Gastrocnemius medialis (tissue), 4 donors: Measurements from ENCODE around the gene DIP2A.

Source experiments
- CTCF ChIP-seq, 5 experiments: fragments of 450-650 bp in 3 of 5; fragments of 200-600 bp in 2 of 5; sonication (generic) in 2 of 5; IDR thresholded peaks in 4 of 5; conservative IDR thresholded peaks in 1 of 5; 1 replicate in 4 of 5; 2 replicates in 1 of 5; pipeline ENCODE4 v1.5.1; 2016 to 2019; ENCODE audit warnings: antibody characterized with exemption in 5 of 5, mild to moderate bottlenecking in 3 of 5, moderate library complexity in 3 of 5
- POLR2A ChIP-seq, 2 donors: fragments of 450-650 bp; IDR thresholded peaks; one replicate each; pipeline ENCODE4 v1.6.1; 2017; ENCODE audit warnings: antibody characterized with exemption in 2 of 2, mild to moderate bottlenecking in 2 of 2, moderate library complexity in 2 of 2

GRCh38 chr21:46607636-46608035 is 148.9 kb downstream of the DIP2A start:
- TF ChIP-seq POLR2A (IDR thresholded peaks at IDR 0.05), result no peak
- no peak for TF ChIP-seq CTCF (IDR thresholded peaks at IDR 0.05 in 4 of 5, conservative IDR thresholded peaks at IDR 0.05 in 1 of 5)
